HEK293 (cell line): ENCODE data around the gene CRTAP.

ENCODE experiments used
- CTCF ChIP-seq: fragments of 450-650 bp; formaldehyde crosslinking; IDR thresholded peaks from 2 replicates; pipeline ENCODE4 v1.5.1; 2016; ENCODE audit warnings: missing biosample characterization, missing genetic modification characterization
- SP2 ChIP-seq: fragments of 450-650 bp; formaldehyde crosslinking; IDR thresholded peaks from 2 replicates; pipeline ENCODE4 v1.5.1; 2016; ENCODE audit warnings: missing biosample characterization, missing genetic modification characterization
- ZNF670 ChIP-seq: fragments of 450-650 bp; formaldehyde crosslinking; IDR thresholded peaks from 2 replicates; pipeline ENCODE4 v1.5.1; 2016; ENCODE audit warnings: missing biosample characterization, missing genetic modification characterization, low read depth
- ZNF776 ChIP-seq: fragments of 450-650 bp; formaldehyde crosslinking; IDR thresholded peaks from 2 replicates; pipeline ENCODE4 v1.5.0; 2017; ENCODE audit warnings: missing biosample characterization, missing genetic modification characterization, borderline replicate concordance
- TF ChIP-seq, protein P1 (sequence below): fragments of 450-650 bp; IDR thresholded peaks from 2 replicates; pipeline ENCODE4 v1.5.1; 2018; ENCODE audit warnings: missing biosample characterization, mild to moderate bottlenecking, missing genetic modification characterization

GRCh38 chr3:33184863-33185262 is 71.0 kb downstream of the CRTAP start:
- TF ChIP-seq ZNF670 (tag by site-specific recombination) (no peak), ZNF776 (tag by site-specific recombination) (no peak), SP2 (tag by site-specific recombination) (no peak), CTCF (tag by site-specific recombination) (no peak)
- TF ChIP-seq, protein P1, sequence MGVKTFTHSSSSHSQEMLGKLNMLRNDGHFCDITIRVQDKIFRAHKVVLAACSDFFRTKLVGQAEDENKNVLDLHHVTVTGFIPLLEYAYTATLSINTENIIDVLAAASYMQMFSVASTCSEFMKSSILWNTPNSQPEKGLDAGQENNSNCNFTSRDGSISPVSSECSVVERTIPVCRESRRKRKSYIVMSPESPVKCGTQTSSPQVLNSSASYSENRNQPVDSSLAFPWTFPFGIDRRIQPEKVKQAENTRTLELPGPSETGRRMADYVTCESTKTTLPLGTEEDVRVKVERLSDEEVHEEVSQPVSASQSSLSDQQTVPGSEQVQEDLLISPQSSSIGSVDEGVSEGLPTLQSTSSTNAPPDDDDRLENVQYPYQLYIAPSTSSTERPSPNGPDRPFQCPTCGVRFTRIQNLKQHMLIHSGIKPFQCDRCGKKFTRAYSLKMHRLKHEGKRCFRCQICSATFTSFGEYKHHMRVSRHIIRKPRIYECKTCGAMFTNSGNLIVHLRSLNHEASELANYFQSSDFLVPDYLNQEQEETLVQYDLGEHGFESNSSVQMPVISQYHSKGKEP (tag by site-specific recombination): no peak
